Upper lobe of left lung (tissue), 6 donors: ENCODE results near the gene B9D2. TPM values are rescaled to one million over a fixed set of nuclear protein-coding genes. Genes with fewer than 3 reads are reported as not detected.
"Not testable (repeated sequence)": the region's sequence is repeated elsewhere in the genome, so short reads cannot be mapped to it uniquely, and the experiment has no call there.

Experiments used
- ATAC-seq, 2 donors: fragments of 200-7000 bp; cut with Tn5 transposase; one replicate each; pipeline ENCODE4 v1.9.1; 2022; ENCODE audit warnings: mild to moderate bottlenecking in 2 of 2, moderate library complexity in 2 of 2; ENCODE audit not compliant: low FRiP score in 2 of 2
- DNase-seq, 2 donors: peaks; one replicate each; pipeline ENCODE4 v3.0.0-alpha.2; 2019 to 2020
- H3K27ac ChIP-seq, 4 donors: fragments of 200-600 bp; sonication (generic); one replicate each; pipeline ENCODE4 v1.5.1; 2016 to 2019
- H3K27me3 ChIP-seq, 4 donors: fragments of 200-600 bp; sonication (generic); one replicate each; pipeline ENCODE4 v1.5.1; 2017 to 2019
- H3K36me3 ChIP-seq, 4 donors: fragments of 200-600 bp; sonication (generic); one replicate each; pipeline ENCODE4 v1.5.1; 2016 to 2019
- H3K4me1 ChIP-seq, 4 donors: fragments of 200-600 bp; sonication (generic); one replicate each; pipeline ENCODE4 v1.5.1; 2018 to 2019
- H3K4me3 ChIP-seq, 4 donors: fragments of 200-600 bp; sonication (generic); one replicate each; pipeline ENCODE4 v1.5.1; 2017 to 2019; ENCODE audit warnings: mild to moderate bottlenecking in 2 of 4, moderate library complexity in 1 of 4
- H3K9me3 ChIP-seq, 4 donors: fragments of 200-600 bp; sonication (generic); one replicate each; pipeline ENCODE4 v1.5.1; 2018 to 2019
- EP300 ChIP-seq, 4 donors: sonication (generic); formaldehyde crosslinking; IDR thresholded peaks; one replicate each; pipeline ENCODE4 v1.5.1; 2017; ENCODE audit warnings: antibody characterized with exemption in 4 of 4, control low read depth in 2 of 4
- POLR2A ChIP-seq, 4 donors: fragments of 450-650 bp; IDR thresholded peaks; one replicate each; pipeline ENCODE4 v1.5.1; 2016 to 2017; ENCODE audit warnings: antibody characterized with exemption in 4 of 4, mild to moderate bottlenecking in 2 of 4
- POLR2AphosphoS5 ChIP-seq, 2 donors: sonication (generic); formaldehyde crosslinking; IDR thresholded peaks; one replicate each; pipeline ENCODE4 v1.5.1; 2017; ENCODE audit warnings: antibody characterized with exemption in 2 of 2
- WGBS, 2 donors: methylation state at CpG; one replicate each; pipeline ENCODE4 v1.1.5; 2017 to 2018; 5-methylcytosine and 5-hydroxymethylcytosine counted together
- total RNA-seq, 6 donors: library from RNA; depleted of rRNA in 4 of 6; stranded (reverse); fragments of >200 nt in 4 of 6; gene quantifications; one replicate each; pipeline versions ENCODE4 v1.1.0 to v1.2.1, GENCODE V29; 2016 to 2021
- TF ChIP-seq, protein P1 (sequence below), 6 experiments: fragments of 450-650 bp in 4 of 6; fragments of 200-600 bp in 2 of 6; sonication (generic) in 2 of 6; IDR thresholded peaks; one replicate each; pipeline ENCODE4 v1.5.1; 2016 to 2019; ENCODE audit warnings: antibody characterized with exemption in 6 of 6
- donor health status: DM: no; HTN: no; CAD: no; lungs with moderate emphysema.
- donor health status: DM: no; HTN: yes; CAD: no; lungs with severe emphysema.

Gene B9D2
- total RNA-seq, 6 donors from 2014 or later = 7.0 to 17.2 (median 10.3) TPM; not detected in 1

DNA sequence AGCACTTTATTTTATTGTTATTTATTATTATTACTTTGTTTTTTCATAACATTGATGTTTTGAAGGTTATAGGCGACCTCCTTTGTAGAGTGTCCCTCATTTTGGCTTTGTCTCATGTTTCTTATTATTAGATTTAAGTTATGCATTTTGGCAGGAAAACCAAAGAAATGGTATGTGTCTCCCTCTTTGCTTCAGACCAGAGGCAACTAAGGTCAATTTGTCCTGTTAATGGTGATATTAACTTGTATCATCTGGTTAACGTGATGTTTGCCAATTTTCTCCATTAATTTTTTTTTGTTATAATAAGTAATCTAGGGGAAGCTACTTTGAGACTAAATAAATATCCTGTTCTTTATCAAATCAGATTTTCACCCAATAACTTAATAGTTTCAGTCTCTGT, 8.6 kb upstream of the B9D2 start:
- WGBS, 2 donors = 64 to 75% methylated on average over 2 of the region's 2 CpGs
- H3K27me3 ChIP-seq = no peaks in the 10 kb centered on the region
- peaks cover 26 to 45% (median 35%) of the 10 kb centered on the region in 4 donors for H3K4me1 ChIP-seq
- DNase-seq (no peak), ATAC-seq (no peak)
- no peak overlapping the region for H3K4me3 ChIP-seq
- no peak overlapping the region for H3K27ac ChIP-seq
- TF ChIP-seq POLR2A (IDR thresholded peaks at IDR 0.05) (no peak), EP300 (IDR thresholded peaks at IDR 0.05) (no peak), POLR2AphosphoS5 (IDR thresholded peaks at IDR 0.05) (no peak)
- TF ChIP-seq, protein P1, sequence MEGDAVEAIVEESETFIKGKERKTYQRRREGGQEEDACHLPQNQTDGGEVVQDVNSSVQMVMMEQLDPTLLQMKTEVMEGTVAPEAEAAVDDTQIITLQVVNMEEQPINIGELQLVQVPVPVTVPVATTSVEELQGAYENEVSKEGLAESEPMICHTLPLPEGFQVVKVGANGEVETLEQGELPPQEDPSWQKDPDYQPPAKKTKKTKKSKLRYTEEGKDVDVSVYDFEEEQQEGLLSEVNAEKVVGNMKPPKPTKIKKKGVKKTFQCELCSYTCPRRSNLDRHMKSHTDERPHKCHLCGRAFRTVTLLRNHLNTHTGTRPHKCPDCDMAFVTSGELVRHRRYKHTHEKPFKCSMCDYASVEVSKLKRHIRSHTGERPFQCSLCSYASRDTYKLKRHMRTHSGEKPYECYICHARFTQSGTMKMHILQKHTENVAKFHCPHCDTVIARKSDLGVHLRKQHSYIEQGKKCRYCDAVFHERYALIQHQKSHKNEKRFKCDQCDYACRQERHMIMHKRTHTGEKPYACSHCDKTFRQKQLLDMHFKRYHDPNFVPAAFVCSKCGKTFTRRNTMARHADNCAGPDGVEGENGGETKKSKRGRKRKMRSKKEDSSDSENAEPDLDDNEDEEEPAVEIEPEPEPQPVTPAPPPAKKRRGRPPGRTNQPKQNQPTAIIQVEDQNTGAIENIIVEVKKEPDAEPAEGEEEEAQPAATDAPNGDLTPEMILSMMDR (IDR thresholded peaks at IDR 0.05) = no peak
- no peaks in the 10 kb centered on the region for H3K9me3 ChIP-seq
- H3K36me3 ChIP-seq = no peaks in the 10 kb centered on the region

DNA sequence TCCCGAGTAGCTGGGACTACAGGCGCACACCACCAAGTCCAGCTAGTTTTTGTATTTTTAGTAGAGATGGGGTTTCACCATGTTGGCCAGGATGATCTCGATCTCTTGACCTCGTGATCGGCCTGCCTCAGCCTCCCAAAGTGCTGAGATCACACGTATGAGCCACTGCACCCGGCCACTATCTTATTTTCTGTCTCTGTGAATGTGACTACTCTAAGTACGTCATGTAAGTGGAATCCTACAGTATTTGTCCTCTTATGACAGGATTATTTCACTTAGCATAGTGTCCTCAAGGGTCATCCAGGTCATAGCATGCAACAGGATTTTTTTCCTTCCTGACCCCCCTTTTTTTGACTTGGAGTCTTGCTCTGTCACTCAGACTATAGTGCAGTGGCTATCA, 7.6 kb upstream of the B9D2 start:
- DNase-seq (no peak), ATAC-seq (no peak)
- Histone ChIP-seq H3K4me3 (no peak overlapping the region), H3K27ac (no peak overlapping the region), H3K36me3 (no peaks in the 10 kb centered on the region), H3K4me1 (peaks cover 27 to 36% (median 31%) of the 10 kb centered on the region in 4 donors), H3K9me3 (no peaks in the 10 kb centered on the region), H3K27me3 (no peaks in the 10 kb centered on the region)
- no peak for TF ChIP-seq EP300 (IDR thresholded peaks at IDR 0.05)
- TF ChIP-seq, protein P1 (IDR thresholded peaks at IDR 0.05) = no peak
- WGBS, 2 donors = 95 to 97% methylated on average over 8 of the region's 8 CpGs

DNA sequence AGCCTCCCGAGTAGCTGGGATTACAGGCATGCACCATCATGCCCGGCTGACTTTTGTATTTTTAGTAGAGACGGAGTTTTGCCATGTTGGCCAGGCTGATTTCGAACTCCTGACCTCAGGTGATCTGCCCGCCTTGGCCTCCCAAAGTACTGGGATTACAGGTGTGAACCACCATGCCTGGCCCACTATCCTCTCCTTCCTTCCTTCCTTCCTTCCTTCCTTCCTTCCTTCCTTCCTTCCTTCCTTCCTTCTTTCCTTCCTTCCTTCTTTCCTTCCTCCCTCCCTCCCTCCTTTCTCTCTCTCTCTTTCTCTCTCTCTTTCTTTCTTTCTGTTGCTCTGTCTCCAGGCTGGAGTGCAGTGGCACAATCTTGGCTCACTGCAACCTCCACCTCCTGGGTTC, 7.2 kb upstream of the B9D2 start:
- not testable (repeated sequence) for ATAC-seq, H3K36me3 ChIP-seq, H3K9me3 ChIP-seq, DNase-seq, H3K27me3 ChIP-seq, H3K27ac ChIP-seq, H3K4me3 ChIP-seq
- WGBS, 2 donors = 95 to 96% methylated on average over 5 of the region's 5 CpGs
- peaks cover 27 to 35% (median 31%) of the 10 kb centered on the region in 4 donors for H3K4me1 ChIP-seq

DNA sequence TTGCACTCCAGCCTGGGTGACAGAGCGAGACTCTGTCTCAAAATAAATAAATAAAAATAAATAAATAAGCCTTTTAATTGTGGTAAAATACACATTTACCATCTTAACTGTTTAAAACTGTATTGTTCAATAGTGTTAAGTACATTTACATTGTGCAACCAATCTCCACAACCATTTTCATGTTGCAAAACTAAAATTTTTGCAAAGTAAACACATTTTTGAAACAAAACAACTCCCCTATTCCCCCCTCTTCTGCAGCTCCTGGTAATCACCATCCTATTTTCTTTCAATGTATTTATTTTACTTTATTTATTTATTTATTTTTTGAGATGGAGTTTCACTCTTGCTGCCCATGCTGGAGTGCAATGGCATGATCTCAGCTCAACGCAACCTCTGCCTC, 5.8 kb upstream of the B9D2 start:
- Histone ChIP-seq H3K4me1 (peaks cover 23 to 35% (median 31%) of the 10 kb centered on the region in 4 donors), H3K4me3 (no peak overlapping the region), H3K27me3 (no peaks in the 10 kb centered on the region), H3K27ac (no peak overlapping the region), H3K9me3 (no peaks in the 10 kb centered on the region), H3K36me3 (no peaks in the 10 kb centered on the region)
- DNase-seq (no peak), ATAC-seq (no peak)
- TF ChIP-seq EP300 (IDR thresholded peaks at IDR 0.05) = no peak
- TF ChIP-seq, protein P1 (IDR thresholded peaks at IDR 0.05) = no peak
- no peak for TF ChIP-seq POLR2AphosphoS5 (IDR thresholded peaks at IDR 0.05)
- no peak for TF ChIP-seq POLR2A (IDR thresholded peaks at IDR 0.05)
- 94 to 96% methylated on average over 2 of the region's 2 CpGs for WGBS, 2 donors

DNA sequence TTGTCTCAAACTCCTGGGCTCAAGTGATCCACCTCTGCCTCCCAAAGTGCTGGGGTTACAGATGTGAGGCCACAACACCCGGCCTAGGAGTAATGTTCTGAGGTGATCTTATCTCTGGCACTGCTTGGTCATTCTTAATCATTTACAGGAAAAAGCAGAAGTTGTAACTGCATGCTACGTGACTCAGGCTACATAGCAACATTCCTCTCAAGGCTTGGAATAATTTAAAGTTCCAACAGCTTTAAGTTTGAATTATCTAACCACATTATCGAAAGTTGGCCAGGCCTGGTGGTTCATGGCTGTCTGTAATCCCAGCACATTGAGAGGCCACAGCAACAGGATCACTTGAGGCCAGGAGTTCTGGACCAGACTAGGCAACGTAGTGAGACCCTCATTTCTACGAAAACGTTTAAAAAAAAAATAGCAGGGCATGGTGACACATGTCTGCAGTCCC, 3.9 kb upstream of the B9D2 start:
- no peaks in the 10 kb centered on the region for H3K9me3 ChIP-seq
- peaks cover 22 to 36% (median 32%) of the 10 kb centered on the region in 4 donors for H3K4me1 ChIP-seq
- no peaks in the 10 kb centered on the region for H3K36me3 ChIP-seq
- H3K4me3 ChIP-seq = no peak overlapping the region
- ATAC-seq (no peak), DNase-seq (no peak)
- H3K27me3 ChIP-seq = no peaks in the 10 kb centered on the region
- TF ChIP-seq, protein P1 (IDR thresholded peaks at IDR 0.05) = no peak
- TF ChIP-seq POLR2AphosphoS5 (IDR thresholded peaks at IDR 0.05) (peak in 1 of 2 donors; percentile 6), POLR2A (IDR thresholded peaks at IDR 0.05) (no peak)
- peak overlapping the region; percentile 27 to 74 (median 56) for H3K27ac ChIP-seq
- 40 to 50% methylated on average over 6 of the region's 6 CpGs for WGBS, 2 donors
